K562 (cell line): ENCODE results near the gene COL4A1. TPM values are rescaled to one million over a fixed set of nuclear protein-coding genes. Genes with fewer than 3 reads are reported as not detected.

Source experiments
- ATAC-seq: fragments of 200-7000 bp; cut with Tn5 transposase; 3 replicates; pipeline ENCODE4 v1.9.1; 2020; ENCODE audit warnings: moderate library complexity
- BruUV-seq: library from RNA; stranded (reverse); fragments of 400-500 nt; replicated peaks from 2 replicates; lab custom pipeline; 2021; lab: Mats Ljungman, UMichigan
- CTCF ChIA-PET: fragments of 300-600 bp; formaldehyde crosslinking; extraction: SDS; loops from one replicate; lab custom pipeline; 2021; ENCODE audit warnings: low intra/inter-chr PET ratio; lab: Yijun Ruan, JAX
- POLR2A ChIA-PET: fragments of 300-600, 350-650 bp; sonication (Branson Sonifier 250); formaldehyde crosslinking; extraction: SDS; loops from one replicate; lab custom pipeline; 2021; ENCODE audit warnings: antibody characterized with exemption, inconsistent platforms; lab: Yijun Ruan, JAX
- DNase-seq, 4 experiments: peaks; one replicate each; pipeline versions ENCODE4 v3.0.0 to v3.0.0-alpha.2; 2011 to 2018; ENCODE audit warnings: low spot score in 3 of 4, mixed read lengths in 3 of 4; ENCODE audit errors: extremely low read depth in 1 of 4
- FAIRE-seq: peaks from 2 replicates; lab custom pipeline; 2011; peaks lifted over from hg19 to GRCh38; lab: Jason Lieb, UNC
- H2AFZ ChIP-seq: 2 replicates; pipeline ENCODE4 v1.6.0; 2011; ENCODE audit warnings: low read depth, low read length, control low read depth, inconsistent platforms
- H3K27ac ChIP-seq: fragments of 200-600 bp; 3 replicates; pipeline ENCODE4 v1.8.0; 2011; ENCODE audit warnings: low read depth, mild to moderate bottlenecking, control low read depth, inconsistent platforms, low read length, moderate library complexity, mixed read lengths; ENCODE audit errors: extremely low read depth
- H3K27me3 ChIP-seq, 2 experiments: fragments of 300-600 bp in 1 of 2; 2 replicates in 1 of 2; 3 replicates in 1 of 2; pipeline versions ENCODE4 v1.6.0 to v1.8.0; 2011; ENCODE audit warnings: inconsistent platforms in 2 of 2, low read length in 2 of 2, mild to moderate bottlenecking in 1 of 2, mixed read lengths in 1 of 2, moderate library complexity in 1 of 2; ENCODE audit not compliant: control insufficient read depth in 2 of 2, insufficient read depth in 2 of 2
- H3K36me3 ChIP-seq: fragments of 300-600 bp; 3 replicates; pipeline ENCODE4 v1.8.0; 2011; ENCODE audit warnings: mild to moderate bottlenecking, low read length, inconsistent platforms; ENCODE audit not compliant: control insufficient read depth, insufficient read depth
- H3K4me1 ChIP-seq, 2 experiments: fragments of 200-600 bp in 1 of 2; replicated peaks in 1 of 2; 2 replicates in 1 of 2; 3 replicates in 1 of 2; pipeline versions ENCODE4 v1.5.1 to v1.8.0; 2011; ENCODE audit warnings: inconsistent platforms in 2 of 2, low read length in 2 of 2, mild to moderate bottlenecking in 1 of 2, mixed read lengths in 1 of 2, moderate library complexity in 1 of 2; ENCODE audit not compliant: control insufficient read depth in 2 of 2, insufficient read depth in 2 of 2
- H3K4me2 ChIP-seq: 2 replicates; pipeline ENCODE4 v1.6.1; 2011; ENCODE audit warnings: low read length, control low read depth, inconsistent platforms, mixed read lengths; ENCODE audit not compliant: insufficient read depth
- H3K4me3 ChIP-seq: fragments of 200-600 bp; sonication (generic), shearing (Covaris generic); 2 replicates; pipeline ENCODE4 v1.5.1; 2016; ENCODE audit warnings: control low read depth, inconsistent platforms
- H3K79me2 ChIP-seq: fragments of 200-600 bp; 3 replicates; pipeline ENCODE4 v1.8.0; 2011; ENCODE audit warnings: low read length, inconsistent platforms; ENCODE audit not compliant: control insufficient read depth, insufficient read depth
- H3K9ac ChIP-seq, 2 experiments: 2 replicates each; pipeline versions ENCODE4 v1.6.0 to v1.6.1; 2011; ENCODE audit warnings: low read depth in 2 of 2, low read length in 2 of 2, control low read depth in 1 of 2, inconsistent platforms in 1 of 2, mild to moderate bottlenecking in 1 of 2, mixed read lengths in 1 of 2; ENCODE audit not compliant: insufficient read depth in 1 of 2
- H3K9me1 ChIP-seq: one replicate; pipeline ENCODE4 v1.6.0; 2011; ENCODE audit warnings: inconsistent platforms, mild to moderate bottlenecking, low read length, moderate library complexity; ENCODE audit not compliant: control insufficient read depth, insufficient read depth
- H3K9me3 ChIP-seq: replicated peaks from 2 replicates; pipeline ENCODE4 v1.5.1; 2011; ENCODE audit warnings: low read depth, low read length, inconsistent platforms; ENCODE audit not compliant: control insufficient read depth, insufficient read depth
- H4K20me1 ChIP-seq: replicated peaks from 2 replicates; pipeline ENCODE4 v1.6.1; 2011; ENCODE audit warnings: low read length, inconsistent platforms, mixed read lengths; ENCODE audit not compliant: control insufficient read depth, insufficient read depth
- CHCHD3 ChIP-seq: fragments of 250-450 bp; sonication (Bioruptor Pico); IDR thresholded peaks from 2 replicates; pipeline ENCODE4 v2.1.2; 2022; ENCODE audit warnings: mild to moderate bottlenecking
- CREB3L1 ChIP-seq: fragments of 450-650 bp; IDR thresholded peaks from 2 replicates; pipeline ENCODE4 v1.6.1; 2014; ENCODE audit warnings: low read depth, mild to moderate bottlenecking, moderate library complexity, borderline replicate concordance
- EGR1 ChIP-seq: fragments of 450-650 bp; conservative IDR thresholded peaks from 2 replicates; pipeline ENCODE4 v1.6.1; 2017; ENCODE audit warnings: mild to moderate bottlenecking
- EWSR1 ChIP-seq: fragments of 450-650 bp; IDR thresholded peaks from 2 replicates; pipeline ENCODE4 v1.6.1; 2018; ENCODE audit warnings: borderline replicate concordance, mild to moderate bottlenecking, low read depth, moderate library complexity; ENCODE audit not compliant: partially characterized antibody
- EZH2 ChIP-seq: IDR thresholded peaks from 2 replicates; pipeline ENCODE4 v1.6.1; 2012; ENCODE audit warnings: low read depth, mild to moderate bottlenecking, inconsistent platforms, low read length, borderline replicate concordance
- HIVEP1 ChIP-seq: fragments of 250-450 bp; sonication (Bioruptor Pico); IDR thresholded peaks from 2 replicates; pipeline ENCODE4 v1.4.0; 2020; ENCODE audit warnings: mild to moderate bottlenecking
- HMBOX1 ChIP-seq: sonication (generic); IDR thresholded peaks from 2 replicates; pipeline ENCODE4 v1.6.1; 2016
- HNRNPLL ChIP-seq: fragments of 200-400 bp; formaldehyde crosslinking; IDR thresholded peaks from 2 replicates; pipeline ENCODE4 v1.6.1; 2017; ENCODE audit warnings: low read length, low read depth, mild to moderate bottlenecking; ENCODE audit not compliant: poor library complexity, severe bottlenecking
- MAFK ChIP-seq: IDR thresholded peaks from 2 replicates; pipeline ENCODE4 v1.6.1; 2011; ENCODE audit warnings: low read length, improper control_type of control experiment
- MCM3 ChIP-seq: fragments of 450-650 bp; IDR thresholded peaks from 2 replicates; pipeline ENCODE4 v1.6.1; 2016
- MTA2 ChIP-seq: fragments of 450-650 bp; IDR thresholded peaks from 2 replicates; pipeline ENCODE4 v1.6.1; 2016; ENCODE audit warnings: low read depth
- MTA3 ChIP-seq: fragments of 450-650 bp; formaldehyde crosslinking; IDR thresholded peaks from 2 replicates; pipeline ENCODE4 v1.6.1; 2017; ENCODE audit warnings: mild to moderate bottlenecking, borderline replicate concordance
- NR2C1 ChIP-seq, 2 experiments: fragments of 450-650 bp; IDR thresholded peaks; 2 replicates each; pipeline ENCODE4 v1.6.1; 2017; ENCODE audit warnings: mild to moderate bottlenecking in 2 of 2, antibody characterized with exemption in 1 of 2, inconsistent platforms in 1 of 2, missing compliant biosample characterization in 1 of 2, missing genetic modification characterization in 1 of 2
- PYGO2 ChIP-seq: fragments of 450-650 bp; IDR thresholded peaks from 2 replicates; pipeline ENCODE4 v1.6.1; 2016; ENCODE audit warnings: mild to moderate bottlenecking, missing genetic modification characterization, moderate library complexity, missing compliant biosample characterization
- SP2 ChIP-seq: IDR thresholded peaks from 2 replicates; pipeline ENCODE4 v1.6.1; 2011; ENCODE audit warnings: mild to moderate bottlenecking, low read depth, low read length, moderate library complexity; ENCODE audit not compliant: poor library complexity, severe bottlenecking; ENCODE audit errors: extremely low read depth
- TCF7L2 ChIP-seq: fragments of 150-350 bp; IDR thresholded peaks from 2 replicates; pipeline ENCODE4 v1.6.1; 2016; ENCODE audit warnings: low read depth, mild to moderate bottlenecking, low read length, moderate library complexity
- ZC3H11A ChIP-seq: IDR thresholded peaks from 2 replicates; pipeline ENCODE4 v1.6.1; 2012; ENCODE audit warnings: low read depth, low read length, improper control_type of control experiment
- ZNF785 ChIP-seq: fragments of 250-450 bp; sonication (Bioruptor Pico); IDR thresholded peaks from 2 replicates; pipeline ENCODE4 v1.4.0; 2020; ENCODE audit warnings: mild to moderate bottlenecking
- WGBS: fragments of 100-300 bp; shearing (Covaris generic); methylation state at CpG from one replicate; pipeline ENCODE4 v1.1.6; 2016; ENCODE audit warnings: low coverage, mixed read lengths; ENCODE audit not compliant: insufficient coverage; ENCODE audit errors: missing lambda C conversion rate; 5-methylcytosine and 5-hydroxymethylcytosine counted together
- in situ Hi-C: fragments of 300-500 bp; cut with MboI; formaldehyde crosslinking; loops from 4 replicates; pipeline ENCODE4 v1.15.0; 2018; ENCODE audit warnings: inconsistent platforms, mixed read lengths
- intact Hi-C: fragments of 100-400 bp; cut with micrococcal nuclease; formaldehyde crosslinking; loops from 2 replicates; pipeline ENCODE4 v1.14.2; 2022
- polyA plus RNA-seq, 8 experiments: library from polyadenylated mRNA; depleted of rRNA in 4 of 8; stranded (reverse) in 5 of 8; unstranded in 3 of 8; fragments of >200 nt; fragmentation: Nextera tagmentation in 2 of 8; fragmentation: Illumina TruSeq in 1 of 8; extraction: Ambion mirVana in 2 of 8; extraction: Trizol in 1 of 8; gene quantifications; 2 replicates each; pipeline versions ENCODE4 v1.2.1 to v1.2.3, GENCODE V29; 2011 to 2014; ENCODE audit warnings: inconsistent platforms in 1 of 8, missing spikeins in 1 of 8
- total RNA-seq, 7 experiments: library from RNA; depleted of rRNA in 6 of 7; stranded (reverse); fragments of >200 nt in 6 of 7; fragmentation: Illumina TruSeq in 2 of 7; extraction: Trizol in 2 of 7; gene quantifications; 2 replicates each; pipeline versions ENCODE4 v1.2.1 to v1.2.3, GENCODE V29; 2011 to 2021; ENCODE audit warnings: low replicate concordance in 1 of 7

Gene COL4A1
- total and polyA plus RNA-seq, 9 of the 15 experiments (the other 6 are each of a cell fraction or from before 2014, with no cell fraction given) = 0.35 TPM; not detected in 8

- TF ChIP-seq EWSR1 (no peak), SP2 (no peak), NR2C1 (IDR thresholded peaks at IDR 0.05) (no peak), NR2C1 (tag; IDR thresholded peaks at IDR 0.05) (no peak), TCF7L2 (no peak), PYGO2 (no peak), CHCHD3 (CRISPR knock-in tag) (no peak)
Measured at GRCh38 chr13:110319397-110319773, 12.4 kb upstream of the COL4A1 start (continued).

- no peaks in the 10 kb centered on the region for H3K36me3 ChIP-seq
- DNase-seq (no peak), FAIRE-seq (no peak), ATAC-seq (no peak)
- CTCF ChIA-PET = no interaction called here
- BruUV-seq = no TSS peak
- 2% methylated on average over 6 of the region's 7 CpGs for WGBS
- H3K9me1 ChIP-seq = no peaks in the 10 kb centered on the region
- no peak overlapping the region for H2AFZ ChIP-seq
- no peaks in the 10 kb centered on the region for H3K79me2 ChIP-seq
- H3K9me3 ChIP-seq = no peaks in the 10 kb centered on the region
- in situ Hi-C loops (no loop called here), intact Hi-C loops (no loop called here)
- no peak overlapping the region for H3K4me3 ChIP-seq
- H3K27me3 ChIP-seq = peaks cover 0 to 30% of the 10 kb centered on the region in 2 experiments; a peak in 3 of 5 replicates
- POLR2A ChIA-PET = no interaction called here
- H4K20me1 ChIP-seq = no peaks in the 10 kb centered on the region
- H3K4me2 ChIP-seq = no peak overlapping the region
- no peak overlapping the region for H3K9ac ChIP-seq
- H3K4me1 ChIP-seq = no peaks in the 10 kb centered on the region
- no peak overlapping the region for H3K27ac ChIP-seq
- TF ChIP-seq HIVEP1 (CRISPR knock-in tag) (no peak), HNRNPLL (no peak), HMBOX1 (no peak), ZC3H11A (no peak), MTA3 (no peak), MTA2 (no peak), MCM3 (no peak), EGR1 (no peak), ZNF785 (CRISPR knock-in tag) (no peak), EZH2 (no peak), CREB3L1 (no peak), MAFK (no peak)
Measured at GRCh38 chr13:110318920-110319319, 12.0 kb upstream of the COL4A1 start.
